Activated naive CD4-positive, alpha-beta T cell treated with anti-CD3 and anti-CD28 coated beads, Interleukin-2, amount 50 U/mL, for 16 hours (primary cell): ENCODE data around the gene APOBEC2.

Experiments
- DNase-seq: peaks from one replicate; pipeline ENCODE4 v3.0.0-alpha.2; 2020

APOBEC2 gene

DNA sequence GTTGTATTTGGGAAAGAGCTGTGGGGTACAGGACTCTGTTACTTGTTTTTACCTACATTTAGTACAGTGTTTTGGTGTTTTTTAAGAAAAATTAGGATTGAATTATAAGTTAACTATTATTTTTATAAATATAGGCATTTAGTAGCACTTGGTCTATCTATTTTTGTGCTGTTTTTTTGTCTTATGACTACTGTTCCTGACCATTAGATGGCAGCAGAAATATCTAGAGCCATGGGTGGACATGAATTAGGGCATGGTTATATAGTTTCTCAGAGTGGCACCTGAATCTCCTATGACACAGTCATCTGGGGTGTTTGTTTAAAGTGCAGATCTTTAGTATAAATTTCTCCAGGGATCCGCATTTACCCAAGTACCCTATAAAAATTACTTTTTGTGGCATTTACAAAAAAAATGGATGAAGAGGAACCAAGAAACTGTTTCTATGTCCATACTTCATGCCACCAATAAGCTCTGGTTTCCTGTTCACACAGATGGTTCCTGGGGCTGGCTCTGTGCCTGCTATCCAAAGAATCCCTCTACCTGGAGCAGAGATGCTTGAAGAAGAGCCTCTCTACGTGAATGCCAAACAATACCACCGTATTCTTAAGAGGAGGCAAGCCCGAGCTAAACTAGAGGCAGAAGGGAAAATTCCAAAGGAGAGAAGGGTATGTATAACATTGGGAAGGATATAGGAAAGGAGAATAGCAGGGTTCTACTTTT lies 39.6 kb downstream of the APOBEC2 start:
- no peak for DNase-seq

- no peak for DNase-seq
Measured at GRCh38 chr6:41093729-41094128, 40.7 kb downstream of the APOBEC2 start.

DNA sequence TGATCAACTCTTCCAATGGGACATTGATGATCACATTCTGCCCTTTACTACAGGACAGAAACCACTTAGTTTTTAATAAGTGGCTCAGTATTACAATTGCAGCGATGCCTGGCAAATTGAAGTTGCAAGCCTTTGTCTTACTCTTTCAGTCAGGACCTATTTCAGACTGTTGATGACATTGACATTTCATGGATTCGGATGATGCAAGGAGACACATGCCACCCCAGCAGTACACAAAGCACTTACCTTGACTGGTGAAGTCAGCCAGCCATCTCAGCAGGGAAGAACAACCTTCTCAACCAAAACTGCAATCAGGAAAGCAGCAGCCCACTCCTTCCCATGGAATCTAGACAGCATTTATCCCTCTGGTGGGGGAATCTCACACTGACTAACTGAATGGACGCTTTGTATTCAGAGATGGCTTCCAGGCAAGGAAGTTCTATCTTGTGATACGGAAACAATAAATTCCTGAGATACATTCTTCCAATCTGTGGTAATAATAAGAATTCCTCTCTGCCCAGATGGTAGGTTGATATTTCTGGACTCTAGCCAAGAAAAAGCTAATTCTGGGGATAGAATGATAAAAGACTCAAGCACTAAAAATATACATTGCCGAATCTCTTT lies 44.6 kb downstream of the APOBEC2 start:
- DNase-seq, result no peak

DNA sequence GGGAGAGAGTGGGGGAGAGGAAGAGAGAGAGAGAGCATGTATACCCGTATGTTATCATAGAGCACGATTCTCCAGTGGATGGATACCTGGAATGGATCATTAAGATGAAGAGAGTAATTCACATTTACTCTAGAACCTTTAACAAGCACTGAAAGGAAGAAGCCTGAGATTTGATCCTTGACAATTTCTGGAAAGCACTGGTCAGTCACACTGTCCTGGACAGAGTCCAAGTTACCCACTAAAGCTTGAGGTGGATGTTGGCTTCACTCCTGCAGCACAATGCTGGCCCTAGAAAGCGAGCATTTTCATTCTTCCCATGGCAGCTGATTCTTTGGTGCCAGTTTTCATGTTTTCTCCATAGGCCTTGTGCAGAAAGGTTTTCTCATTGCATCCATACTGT lies 45.4 kb downstream of the APOBEC2 start:
- DNase-seq, result no peak

GRCh38 chr6:41100871-41101287 lies 47.9 kb downstream of the APOBEC2 start:
- DNase-seq, result peak; percentile 40

DNA sequence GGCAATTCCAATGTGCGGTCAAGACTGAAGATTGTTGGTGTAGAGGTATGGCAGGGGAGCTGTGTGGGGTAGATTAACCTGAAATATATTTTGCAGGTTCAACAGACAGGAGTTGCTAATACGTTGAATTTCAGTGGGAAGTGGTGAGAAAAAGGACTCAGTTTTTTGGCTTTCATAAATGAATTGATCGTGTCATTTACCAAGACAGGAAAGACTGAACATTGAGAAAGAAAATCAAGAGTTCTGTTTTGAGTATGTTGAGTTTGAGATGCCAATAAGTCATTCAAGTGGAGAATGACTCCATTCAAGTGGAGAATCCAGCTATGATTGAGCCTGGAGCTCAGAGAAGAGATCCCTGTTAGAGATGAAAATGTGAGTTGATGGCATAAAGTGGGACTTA lies 50.8 kb downstream of the APOBEC2 start:
- DNase-seq, result no peak

DNA sequence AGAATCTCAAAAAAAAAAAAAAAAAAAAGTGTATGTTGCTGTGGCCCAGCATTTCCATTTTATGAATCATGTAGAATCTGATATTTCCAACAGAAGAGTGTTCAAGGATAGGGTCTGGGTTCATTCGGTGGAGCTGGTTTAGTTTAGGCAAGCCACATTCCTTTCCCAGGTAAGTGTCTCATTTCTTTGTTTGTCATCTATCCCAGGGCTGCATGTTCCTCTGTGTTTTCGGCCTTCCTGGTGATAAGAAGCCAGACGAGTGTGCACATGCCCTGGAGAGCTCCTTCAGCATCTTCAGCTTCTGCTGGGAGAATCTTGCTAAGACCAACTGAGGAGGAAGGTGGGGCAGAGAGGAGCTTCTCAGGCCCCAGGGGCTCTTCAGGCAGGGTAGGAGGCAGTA lies 58.0 kb downstream of the APOBEC2 start:
- DNase-seq, result no peak
